ENCODE results near the gene ACADS.

ACADS gene

DNA sequence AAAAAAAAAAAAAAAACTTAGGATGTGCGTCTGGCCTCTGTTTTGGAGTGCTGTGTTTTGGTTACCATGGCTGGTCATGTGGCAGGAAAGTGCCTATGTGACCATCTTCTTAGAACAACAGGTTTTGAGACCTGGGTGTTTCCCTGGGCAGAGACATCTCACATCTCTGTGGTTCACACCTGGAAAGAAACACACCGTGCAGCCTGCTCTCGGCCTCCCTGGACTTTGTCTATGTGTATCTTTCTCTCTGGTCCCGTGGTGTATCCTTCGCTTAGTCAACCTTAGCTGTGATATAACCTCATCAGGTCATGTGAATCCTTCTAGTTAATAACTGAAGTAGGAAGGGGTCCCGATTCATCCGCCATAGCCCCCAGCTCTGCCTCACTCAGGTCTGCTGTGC is 22.6 kb downstream of the ACADS start:
- H3K4me3 ChIP-seq (ENCODE audit: low read length): no peak overlapping the region
- DNase-seq (ENCODE audit: low read depth): no peak
- TF ChIP-seq, protein P1, sequence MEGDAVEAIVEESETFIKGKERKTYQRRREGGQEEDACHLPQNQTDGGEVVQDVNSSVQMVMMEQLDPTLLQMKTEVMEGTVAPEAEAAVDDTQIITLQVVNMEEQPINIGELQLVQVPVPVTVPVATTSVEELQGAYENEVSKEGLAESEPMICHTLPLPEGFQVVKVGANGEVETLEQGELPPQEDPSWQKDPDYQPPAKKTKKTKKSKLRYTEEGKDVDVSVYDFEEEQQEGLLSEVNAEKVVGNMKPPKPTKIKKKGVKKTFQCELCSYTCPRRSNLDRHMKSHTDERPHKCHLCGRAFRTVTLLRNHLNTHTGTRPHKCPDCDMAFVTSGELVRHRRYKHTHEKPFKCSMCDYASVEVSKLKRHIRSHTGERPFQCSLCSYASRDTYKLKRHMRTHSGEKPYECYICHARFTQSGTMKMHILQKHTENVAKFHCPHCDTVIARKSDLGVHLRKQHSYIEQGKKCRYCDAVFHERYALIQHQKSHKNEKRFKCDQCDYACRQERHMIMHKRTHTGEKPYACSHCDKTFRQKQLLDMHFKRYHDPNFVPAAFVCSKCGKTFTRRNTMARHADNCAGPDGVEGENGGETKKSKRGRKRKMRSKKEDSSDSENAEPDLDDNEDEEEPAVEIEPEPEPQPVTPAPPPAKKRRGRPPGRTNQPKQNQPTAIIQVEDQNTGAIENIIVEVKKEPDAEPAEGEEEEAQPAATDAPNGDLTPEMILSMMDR (conservative IDR thresholded peaks at IDR 0.05; ENCODE audit: low read length): no peak

DNA sequence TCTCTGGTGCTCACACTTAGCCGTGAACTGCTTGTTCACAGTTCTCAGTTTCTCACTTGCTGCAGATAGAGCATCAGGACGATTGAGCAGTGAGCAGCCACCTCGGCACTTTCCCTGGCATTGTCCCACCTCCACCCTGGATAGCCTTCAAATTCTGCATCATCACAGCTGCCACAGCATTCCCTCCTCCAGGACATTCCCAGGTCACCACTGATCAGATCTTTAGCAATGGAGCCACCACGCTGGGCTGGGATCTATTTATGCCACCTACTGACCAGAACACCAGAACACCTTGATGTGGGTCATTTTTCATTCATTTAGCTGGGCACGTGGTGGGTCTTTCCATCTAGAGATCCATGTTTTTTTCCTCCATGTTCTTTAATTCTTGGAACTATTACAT is 23.6 kb downstream of the ACADS start:
- TF ChIP-seq, protein P1 (conservative IDR thresholded peaks at IDR 0.05; ENCODE audit: low read length): no peak
- DNase-seq (ENCODE audit: low read depth): no peak
- H3K4me3 ChIP-seq (ENCODE audit: low read length): no peak overlapping the region

GRCh38 chr12:120750806-120751205 is 25.2 kb downstream of the ACADS start:
- TF ChIP-seq, protein P1 (conservative IDR thresholded peaks at IDR 0.05; ENCODE audit: low read length): no peak
- no peak overlapping the region for H3K4me3 ChIP-seq (ENCODE audit: low read length)
- no peak for DNase-seq (ENCODE audit: low read depth)

GRCh38 chr12:120751389-120751788 is 25.8 kb downstream of the ACADS start:
- DNase-seq (ENCODE audit: low read depth): no peak
- TF ChIP-seq, protein P1 (conservative IDR thresholded peaks at IDR 0.05; ENCODE audit: low read length): no peak
- no peak overlapping the region for H3K4me3 ChIP-seq (ENCODE audit: low read length)

DNA sequence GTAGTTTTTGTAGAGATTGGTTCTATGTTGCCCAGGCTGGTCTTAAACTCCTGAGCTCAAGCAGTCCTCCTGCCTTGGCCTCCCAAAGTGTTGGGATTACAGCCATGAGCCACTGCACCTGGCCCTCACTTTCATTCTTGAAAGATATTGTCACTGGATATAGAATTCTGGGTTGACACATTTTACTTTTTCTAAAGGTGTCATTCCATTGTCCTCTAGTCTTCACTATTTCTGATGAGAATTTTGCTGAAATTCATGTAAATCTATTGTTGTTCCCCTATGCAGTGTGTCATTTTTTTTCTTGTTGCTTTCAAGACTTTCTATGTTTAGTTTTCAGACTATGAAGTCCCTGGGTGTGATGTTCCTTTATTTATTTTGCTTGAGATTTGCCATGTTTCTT is 29.2 kb downstream of the ACADS start:
- TF ChIP-seq, protein P1 (conservative IDR thresholded peaks at IDR 0.05; ENCODE audit: low read length): no peak
- no peak overlapping the region for H3K4me3 ChIP-seq (ENCODE audit: low read length)
- DNase-seq (ENCODE audit: low read depth): no peak

GRCh38 chr12:120755269-120755668 is 29.6 kb downstream of the ACADS start:
- DNase-seq (ENCODE audit: low read depth): no peak
- no peak overlapping the region for H3K4me3 ChIP-seq (ENCODE audit: low read length)
- TF ChIP-seq, protein P1 (conservative IDR thresholded peaks at IDR 0.05; ENCODE audit: low read length): no peak

DNA sequence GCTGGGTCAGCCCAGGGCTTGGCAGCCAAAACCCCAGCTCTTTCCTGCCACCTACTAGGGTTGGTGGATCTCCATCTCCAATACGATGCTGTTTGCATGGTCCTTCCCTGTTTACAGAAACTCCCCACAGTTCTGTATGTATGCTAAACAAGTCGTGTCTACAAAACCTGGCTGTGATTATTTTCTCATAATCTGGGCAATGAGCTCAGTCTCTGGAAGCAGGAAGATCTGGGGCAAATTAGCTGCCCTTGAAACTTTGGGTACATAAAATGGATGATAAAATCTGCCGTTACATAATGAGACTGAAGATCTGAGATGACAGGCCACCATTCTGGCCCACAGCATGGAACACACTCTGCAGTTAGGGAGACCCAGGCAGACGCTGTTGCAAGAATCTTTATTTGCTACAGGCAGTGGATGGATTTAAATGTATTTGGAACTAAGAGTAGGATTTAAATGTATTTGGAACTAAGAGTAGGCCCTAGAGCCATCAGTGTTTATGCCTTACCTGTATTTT is 31.7 kb downstream of the ACADS start:
- DNase-seq (ENCODE audit: low read depth): no peak
- TF ChIP-seq, protein P1 (conservative IDR thresholded peaks at IDR 0.05; ENCODE audit: low read length): no peak
- H3K4me3 ChIP-seq (ENCODE audit: low read length): no peak overlapping the region

All from AG10803 (cell line).